IMR-90 (cell line): ENCODE data around the gene CRTAC1. TPM values are rescaled to one million over a fixed set of nuclear protein-coding genes. Genes with fewer than 3 reads are reported as not detected.

Experiments used
- ATAC-seq: fragments of 200-7000 bp; cut with Tn5 transposase; 2 replicates; pipeline ENCODE4 v1.9.1; 2020; ENCODE audit warnings: low read depth, mild to moderate bottlenecking, moderate library complexity
- BruUV-seq: library from RNA; stranded (reverse); fragments of 400-500 nt; replicated peaks from 2 replicates; lab custom pipeline; 2021; lab: Mats Ljungman, UMichigan
- CTCF ChIA-PET: fragments of 300-600 bp; formaldehyde crosslinking; extraction: SDS; loops from one replicate; lab custom pipeline; 2021; ENCODE audit warnings: antibody characterized with exemption; lab: Yijun Ruan, JAX
- POLR2A ChIA-PET: fragments of 300-600 bp; sonication (Branson Sonifier 250); formaldehyde crosslinking; loops from one replicate; lab custom pipeline; 2022; ENCODE audit warnings: antibody characterized with exemption; ENCODE audit not compliant: unreplicated experiment; lab: Charles Lee
- DNase-seq: peaks from one replicate; pipeline ENCODE4 v3.0.0; 2013
- H2AFZ ChIP-seq: replicated peaks from 2 replicates; pipeline ENCODE3; 2013; ENCODE audit warnings: low read length, mild to moderate bottlenecking; ENCODE audit not compliant: poor library complexity
- H2AK5ac ChIP-seq: 2 replicates; pipeline ENCODE4 v1.6.1; 2013; ENCODE audit warnings: low read depth, low read length, inconsistent platforms
- H2AK9ac ChIP-seq: replicated peaks from 2 replicates; pipeline ENCODE3; 2013; ENCODE audit warnings: mild to moderate bottlenecking, low read depth, low read length, moderate library complexity; ENCODE audit not compliant: poor library complexity
- H2BK120ac ChIP-seq: 2 replicates; pipeline ENCODE4 v1.6.1; 2013; ENCODE audit warnings: low read depth, low read length, inconsistent platforms
- H2BK15ac ChIP-seq: 3 replicates; pipeline ENCODE4 v1.6.1; 2013; ENCODE audit warnings: low read depth, low read length, inconsistent platforms
- H2BK20ac ChIP-seq: 2 replicates; pipeline ENCODE4 v1.6.1; 2013; ENCODE audit warnings: low read depth, mild to moderate bottlenecking, inconsistent platforms, low read length, moderate library complexity
- H2BK5ac ChIP-seq: 2 replicates; pipeline ENCODE4 v1.6.1; 2013; ENCODE audit warnings: mild to moderate bottlenecking, low read depth, low read length, inconsistent platforms; ENCODE audit not compliant: poor library complexity, severe bottlenecking
- H3K14ac ChIP-seq: replicated peaks from 2 replicates; pipeline ENCODE4 v1.6.1; 2013; ENCODE audit warnings: low read depth, low read length, inconsistent platforms
- H3K18ac ChIP-seq: 2 replicates; pipeline ENCODE4 v1.6.1; 2013; ENCODE audit warnings: low read depth, low read length, control low read depth
- H3K23ac ChIP-seq: 2 replicates; pipeline ENCODE4 v1.6.1; 2013; ENCODE audit warnings: low read depth, low read length, inconsistent platforms
- H3K27ac ChIP-seq: 2 replicates; pipeline ENCODE4 v1.5.1; 2013; ENCODE audit warnings: mild to moderate bottlenecking, control low read depth, low read length; ENCODE audit not compliant: insufficient read depth
- H3K27me3 ChIP-seq: 2 replicates; pipeline ENCODE4 v1.6.1; 2013; ENCODE audit warnings: low read length; ENCODE audit not compliant: control insufficient read depth, insufficient read depth
- H3K36me3 ChIP-seq: 2 replicates; pipeline ENCODE4 v1.6.1; 2013; ENCODE audit warnings: low read length, mixed read lengths; ENCODE audit not compliant: control insufficient read depth, insufficient read depth
- H3K4ac ChIP-seq: 2 replicates; pipeline ENCODE4 v1.6.1; 2013; ENCODE audit warnings: low read depth, low read length, inconsistent platforms
- H3K4me1 ChIP-seq: 2 replicates; pipeline ENCODE4 v1.6.1; 2013; ENCODE audit warnings: low read length, mixed read lengths; ENCODE audit not compliant: control insufficient read depth, insufficient read depth
- H3K4me2 ChIP-seq: 2 replicates; pipeline ENCODE4 v1.6.1; 2013; ENCODE audit warnings: low read depth, mild to moderate bottlenecking, control low read depth, low read length, moderate library complexity
- H3K4me3 ChIP-seq: 2 replicates; pipeline ENCODE4 v1.5.1; 2013; ENCODE audit warnings: low read depth, mild to moderate bottlenecking, control low read depth, low read length, moderate library complexity; ENCODE audit not compliant: insufficient read depth
- H3K56ac ChIP-seq: 2 replicates; pipeline ENCODE4 v1.6.1; 2013; ENCODE audit warnings: low read length, inconsistent platforms; ENCODE audit not compliant: insufficient read depth; ENCODE audit errors: extremely low read depth
- H3K79me1 ChIP-seq, 2 experiments: 2 replicates each; pipeline ENCODE4 v1.6.1; 2013; ENCODE audit warnings: low read length in 2 of 2, inconsistent platforms in 1 of 2, low read depth in 1 of 2
- H3K9ac ChIP-seq: 2 replicates; pipeline ENCODE4 v1.6.1; 2013; ENCODE audit warnings: low read depth, low read length, control low read depth
- H3K9me1 ChIP-seq: 2 replicates; pipeline ENCODE4 v1.6.1; 2013; ENCODE audit warnings: low read length, inconsistent platforms; ENCODE audit not compliant: insufficient read depth
- H3K9me3 ChIP-seq: 2 replicates; pipeline ENCODE4 v1.6.1; 2013; ENCODE audit warnings: low read length; ENCODE audit not compliant: control insufficient read depth, insufficient read depth
- H4K20me1 ChIP-seq: 2 replicates; pipeline ENCODE4 v1.6.1; 2013; ENCODE audit warnings: low read length, inconsistent platforms; ENCODE audit not compliant: insufficient read depth
- H4K5ac ChIP-seq: 2 replicates; pipeline ENCODE4 v1.6.1; 2013; ENCODE audit warnings: mild to moderate bottlenecking, low read depth, low read length, control low read depth
- H4K8ac ChIP-seq, 2 experiments: 2 replicates each; pipeline ENCODE4 v1.6.1; 2013; ENCODE audit warnings: low read depth in 2 of 2, low read length in 2 of 2, control low read depth in 1 of 2, inconsistent platforms in 1 of 2
- H4K91ac ChIP-seq: 2 replicates; pipeline ENCODE4 v1.6.1; 2013; ENCODE audit warnings: low read depth, low read length, inconsistent platforms; ENCODE audit not compliant: insufficient read depth
- BHLHE40 ChIP-seq: fragments of 150-350 bp; IDR thresholded peaks from 2 replicates; pipeline ENCODE4 v1.6.1; 2016; ENCODE audit warnings: mild to moderate bottlenecking, low read depth, low read length
- CEBPB ChIP-seq: IDR thresholded peaks from 2 replicates; pipeline ENCODE4 v1.6.1; 2012; ENCODE audit warnings: low read depth, low read length, improper control_type of control experiment
- CHD1 ChIP-seq: IDR thresholded peaks from 2 replicates; pipeline ENCODE4 v1.6.1; 2012; ENCODE audit warnings: low read depth, low read length, improper control_type of control experiment
- CTCF ChIP-seq: conservative IDR thresholded peaks from 2 replicates; pipeline ENCODE4 v1.5.1; 2012; ENCODE audit warnings: mild to moderate bottlenecking, low read depth, low read length, improper control_type of control experiment
- MAFK ChIP-seq: IDR thresholded peaks from 2 replicates; pipeline ENCODE4 v1.6.1; 2012; ENCODE audit warnings: low read depth, low read length, improper control_type of control experiment
- NFE2L2 ChIP-seq: fragments of 150-350 bp; IDR thresholded peaks from 2 replicates; pipeline ENCODE4 v1.6.1; 2016; ENCODE audit warnings: low read depth, mild to moderate bottlenecking, low read length
- whole genome bisulfite sequencing, 2 experiments: methylation state at CpG; one replicate each; pipeline versions ENCODE4 v1.1.5 to v1.1.7; 2013; ENCODE audit warnings: missing lambda C conversion rate in 2 of 2; ENCODE audit not compliant: insufficient read length in 1 of 2; ENCODE audit errors: extremely low coverage in 2 of 2; 5-methylcytosine and 5-hydroxymethylcytosine counted together
- dilution Hi-C: fragments of 300-500 bp; cut with HindIII; formaldehyde crosslinking; loops from one replicate; pipeline ENCODE4 v1.14.3; 2018; ENCODE audit warnings: low sequenced_read_pairs; ENCODE audit not compliant: unreplicated experiment
- in situ Hi-C: fragments of 300-500 bp; cut with MboI; formaldehyde crosslinking; loops from 3 replicates; pipeline ENCODE4 v1.14.3; 2019; ENCODE audit warnings: low sequenced_read_pairs, inconsistent platforms, mixed read lengths
- intact Hi-C: fragments of 100-400 bp; cut with micrococcal nuclease; formaldehyde crosslinking; loops from 2 replicates; pipeline ENCODE4 v1.10.0; 2022
- polyA plus RNA-seq, 3 experiments: library from polyadenylated mRNA; depleted of rRNA; stranded (reverse); fragments of >200 nt; gene quantifications; 2 replicates each; pipeline ENCODE4 v1.2.3, GENCODE V29; 2012; ENCODE audit warnings: low replicate concordance in 1 of 3
- total RNA-seq: library from RNA; depleted of rRNA; stranded (reverse); fragments of >200 nt; gene quantifications from 2 replicates; pipeline ENCODE4 v1.2.3, GENCODE V29; 2012
- TF ChIP-seq, protein P1 (sequence below): fragments of 150-350 bp; IDR thresholded peaks from 2 replicates; pipeline ENCODE4 v1.6.1; 2016; ENCODE audit warnings: low read depth, mild to moderate bottlenecking, low read length, moderate library complexity, borderline replicate concordance

Gene CRTAC1
- total and polyA plus RNA-seq, 2 of the 4 experiments (the other 2 are of a cell fraction), result not detected

DNA sequence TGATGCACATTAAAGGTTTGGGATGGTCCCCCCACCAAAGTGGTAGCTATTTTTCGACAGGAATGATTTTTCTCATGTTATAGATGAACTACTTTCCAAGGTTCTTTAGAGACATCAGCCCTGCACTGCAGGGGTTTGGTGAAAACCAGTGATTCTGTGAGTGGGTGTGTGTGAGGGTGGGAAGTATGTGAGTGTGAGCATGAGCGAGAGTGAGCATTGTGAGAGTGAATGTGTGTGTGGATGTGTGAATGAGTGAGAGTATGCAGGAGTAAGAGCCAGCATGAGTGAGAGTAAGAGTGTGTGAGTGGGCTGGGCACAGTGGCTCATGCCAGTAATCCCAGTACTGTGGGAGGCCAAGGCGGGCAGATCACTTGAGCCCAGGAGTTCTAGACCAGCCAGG is 105.7 kb downstream of the CRTAC1 start:
- no peak overlapping the region for H2BK15ac ChIP-seq
- H2AFZ ChIP-seq, result no peak overlapping the region
- H3K4ac ChIP-seq, result no peak overlapping the region
- no peak overlapping the region for H3K4me2 ChIP-seq
- H2AK5ac ChIP-seq, result no peak overlapping the region
- H3K9me1 ChIP-seq, result no peaks in the 10 kb centered on the region
- H2BK5ac ChIP-seq, result no peak overlapping the region
- no peak overlapping the region for H2AK9ac ChIP-seq
- DNase-seq, result no peak
- dilution Hi-C loops, result no loop called here
- WGBS, 2 experiments, result 35% methylated on average over 2 of the region's 3 CpGs; no CpG with 5 or more reads in 1 of the 2 experiments
- H3K14ac ChIP-seq, result no peak overlapping the region
- no peaks in the 10 kb centered on the region for H3K36me3 ChIP-seq
- intact Hi-C loops, result no loop called here
- ATAC-seq, result no peak
- no TSS peak for BruUV-seq
- H3K4me3 ChIP-seq, result no peak overlapping the region
- H2BK20ac ChIP-seq, result no peak overlapping the region
- H3K9me3 ChIP-seq, result no peaks in the 10 kb centered on the region
- no peak overlapping the region for H3K56ac ChIP-seq
- no peak overlapping the region for H3K9ac ChIP-seq
- H3K27ac ChIP-seq, result no peak overlapping the region
- POLR2A ChIA-PET, result no interaction called here
- CTCF ChIA-PET, result interaction anchor here (1.4 kb wide), 1 partner anchor 10 kb away, joined by 3 read pairs; no protein-coding TSS in a partner anchor
- no peaks in the 10 kb centered on the region for H4K20me1 ChIP-seq
- in situ Hi-C loops, result no loop called here
- H4K5ac ChIP-seq, result no peak overlapping the region
- no peaks in the 10 kb centered on the region for H3K4me1 ChIP-seq
- TF ChIP-seq, protein P1, sequence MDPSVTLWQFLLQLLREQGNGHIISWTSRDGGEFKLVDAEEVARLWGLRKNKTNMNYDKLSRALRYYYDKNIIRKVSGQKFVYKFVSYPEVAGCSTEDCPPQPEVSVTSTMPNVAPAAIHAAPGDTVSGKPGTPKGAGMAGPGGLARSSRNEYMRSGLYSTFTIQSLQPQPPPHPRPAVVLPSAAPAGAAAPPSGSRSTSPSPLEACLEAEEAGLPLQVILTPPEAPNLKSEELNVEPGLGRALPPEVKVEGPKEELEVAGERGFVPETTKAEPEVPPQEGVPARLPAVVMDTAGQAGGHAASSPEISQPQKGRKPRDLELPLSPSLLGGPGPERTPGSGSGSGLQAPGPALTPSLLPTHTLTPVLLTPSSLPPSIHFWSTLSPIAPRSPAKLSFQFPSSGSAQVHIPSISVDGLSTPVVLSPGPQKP, result no peak
- TF ChIP-seq CEBPB (no peak), NFE2L2 (no peak), CTCF (no peak), CHD1 (no peak), MAFK (no peak), BHLHE40 (no peak)
- no peak overlapping the region for H3K18ac ChIP-seq
- H3K79me1 ChIP-seq, result no peaks in the 10 kb centered on the region
- peaks cover 11% of the 10 kb centered on the region for H3K27me3 ChIP-seq
- no peak overlapping the region for H2BK120ac ChIP-seq
- H4K8ac ChIP-seq, result no peak overlapping the region
- H4K91ac ChIP-seq, result no peak overlapping the region
- no peak overlapping the region for H3K23ac ChIP-seq
